GM11168 (cell line): ENCODE measurements around the gene SSMEM1.
"Not testable (repeated sequence)": the region's sequence is repeated elsewhere in the genome, so short reads cannot be mapped to it uniquely, and the experiment has no call there.

ENCODE experiments used
- in situ Hi-C: fragments of 300-500 bp; cut with MboI; formaldehyde crosslinking; loops from one replicate; pipeline ENCODE4 v1.12.0; 2022; ENCODE audit warnings: low sequenced_read_pairs; ENCODE audit not compliant: unreplicated experiment

SSMEM1 gene

GRCh38 chr7:130243486-130243885 is 35.8 kb downstream of the SSMEM1 start:
- in situ Hi-C loops, result not testable (repeated sequence)

GRCh38 chr7:130246491-130246890 is 38.8 kb downstream of the SSMEM1 start:
- in situ Hi-C loops, result not testable (repeated sequence)

GRCh38 chr7:130248842-130249241 is 41.2 kb downstream of the SSMEM1 start:
- in situ Hi-C loops, result not testable (repeated sequence)

GRCh38 chr7:130249626-130250025 is 42.0 kb downstream of the SSMEM1 start:
- in situ Hi-C loops, result not testable (repeated sequence)

GRCh38 chr7:130254555-130254954 is 46.9 kb downstream of the SSMEM1 start:
- in situ Hi-C loops, result no loop called here

- in situ Hi-C loops, result no loop called here
Observed at GRCh38 chr7:130256704-130257103, 49.0 kb downstream of the SSMEM1 start.

GRCh38 chr7:130258494-130259078 is 50.9 kb downstream of the SSMEM1 start:
- in situ Hi-C loops, result no loop called here

GRCh38 chr7:130262448-130262847 is 54.8 kb downstream of the SSMEM1 start:
- in situ Hi-C loops, result no loop called here

GRCh38 chr7:130263130-130263529 is 55.5 kb downstream of the SSMEM1 start:
- in situ Hi-C loops, result no loop called here
